Retinal pigment epithelial cell (primary cell): ENCODE results near the gene APBA3.

Experiments used
- DNase-seq: peaks from one replicate; pipeline ENCODE4 v3.0.0-alpha.2; 2010; ENCODE audit warnings: low read depth
- H3K4me3 ChIP-seq: 2 replicates; pipeline ENCODE4 v1.5.1; 2011; ENCODE audit warnings: mild to moderate bottlenecking, low read length, control low read depth, moderate library complexity
- TF ChIP-seq, protein P1 (sequence below): conservative IDR thresholded peaks from 2 replicates; pipeline ENCODE4 v1.5.1; 2011; ENCODE audit warnings: low read depth, low read length, control low read depth, inconsistent platforms

The APBA3 gene

GRCh38 chr19:3734310-3734600 is 27.2 kb downstream of the APBA3 start:
- H3K4me3 ChIP-seq = no peak overlapping the region
- no peak for DNase-seq
- TF ChIP-seq, protein P1, sequence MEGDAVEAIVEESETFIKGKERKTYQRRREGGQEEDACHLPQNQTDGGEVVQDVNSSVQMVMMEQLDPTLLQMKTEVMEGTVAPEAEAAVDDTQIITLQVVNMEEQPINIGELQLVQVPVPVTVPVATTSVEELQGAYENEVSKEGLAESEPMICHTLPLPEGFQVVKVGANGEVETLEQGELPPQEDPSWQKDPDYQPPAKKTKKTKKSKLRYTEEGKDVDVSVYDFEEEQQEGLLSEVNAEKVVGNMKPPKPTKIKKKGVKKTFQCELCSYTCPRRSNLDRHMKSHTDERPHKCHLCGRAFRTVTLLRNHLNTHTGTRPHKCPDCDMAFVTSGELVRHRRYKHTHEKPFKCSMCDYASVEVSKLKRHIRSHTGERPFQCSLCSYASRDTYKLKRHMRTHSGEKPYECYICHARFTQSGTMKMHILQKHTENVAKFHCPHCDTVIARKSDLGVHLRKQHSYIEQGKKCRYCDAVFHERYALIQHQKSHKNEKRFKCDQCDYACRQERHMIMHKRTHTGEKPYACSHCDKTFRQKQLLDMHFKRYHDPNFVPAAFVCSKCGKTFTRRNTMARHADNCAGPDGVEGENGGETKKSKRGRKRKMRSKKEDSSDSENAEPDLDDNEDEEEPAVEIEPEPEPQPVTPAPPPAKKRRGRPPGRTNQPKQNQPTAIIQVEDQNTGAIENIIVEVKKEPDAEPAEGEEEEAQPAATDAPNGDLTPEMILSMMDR = no peak

DNA sequence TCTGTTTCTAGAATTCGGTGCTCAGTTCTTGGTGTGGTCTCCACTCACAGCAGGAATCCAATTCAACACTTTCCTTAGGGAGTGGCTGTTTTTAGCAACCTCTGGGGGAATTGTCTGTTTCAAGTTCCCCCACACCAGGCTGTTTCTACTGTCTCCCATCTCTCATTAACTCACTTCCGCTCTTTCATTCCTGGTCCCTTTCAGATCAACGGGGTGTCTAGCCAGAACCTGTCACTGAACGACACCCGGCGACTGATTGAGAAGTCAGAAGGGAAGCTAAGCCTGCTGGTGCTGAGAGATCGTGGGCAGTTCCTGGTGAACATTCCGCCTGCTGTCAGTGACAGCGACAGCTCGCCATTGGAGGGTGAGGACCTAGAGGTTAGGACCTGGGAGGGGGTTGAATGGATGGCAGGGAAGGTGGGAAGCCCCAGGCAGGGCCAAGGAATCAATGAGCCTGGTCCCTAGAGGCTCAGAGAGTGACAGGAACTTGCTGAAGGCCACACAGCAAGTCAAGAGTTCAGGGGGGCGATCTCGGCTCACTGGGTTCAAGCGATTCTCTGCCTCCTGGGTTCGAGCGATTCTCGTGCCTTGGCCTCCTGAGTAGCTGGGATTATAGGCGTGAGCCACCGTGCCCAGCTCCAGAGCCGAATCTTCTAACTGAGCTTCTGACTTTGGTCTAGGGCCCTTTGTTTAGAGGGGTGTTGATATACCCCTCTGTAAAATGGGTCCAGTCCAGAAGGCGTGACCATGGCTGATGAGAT is 27.8 kb downstream of the APBA3 start:
- no peak for DNase-seq
- H3K4me3 ChIP-seq = no peak overlapping the region
- TF ChIP-seq, protein P1 = no peak

- TF ChIP-seq, protein P1 = no peak
- DNase-seq = no peak
- no peak overlapping the region for H3K4me3 ChIP-seq
Observed at GRCh38 chr19:3732108-3732507, 29.4 kb downstream of the APBA3 start.

- H3K4me3 ChIP-seq = no peak overlapping the region
- TF ChIP-seq, protein P1 = no peak
- no peak for DNase-seq
Observed at GRCh38 chr19:3730457-3730958, 31.0 kb downstream of the APBA3 start.

- DNase-seq = no peak
- TF ChIP-seq, protein P1 = no peak
- no peak overlapping the region for H3K4me3 ChIP-seq
Observed at GRCh38 chr19:3725640-3726310, 35.7 kb downstream of the APBA3 start.

- TF ChIP-seq, protein P1 = no peak
- DNase-seq = no peak
- no peak overlapping the region for H3K4me3 ChIP-seq
Observed at GRCh38 chr19:3725121-3725520, 36.4 kb downstream of the APBA3 start.

- H3K4me3 ChIP-seq = no peak overlapping the region
- no peak for DNase-seq
- TF ChIP-seq, protein P1 = no peak
Observed at GRCh38 chr19:3723883-3724282, 37.6 kb downstream of the APBA3 start.
